Activated CD4-positive, alpha-beta T cell treated with anti-CD3 and anti-CD28 coated beads for 4 hours (primary cell): ENCODE data around the gene WAPL.
"Not testable (repeated sequence)": the region's sequence is repeated elsewhere in the genome, so short reads cannot be mapped to it uniquely, and the experiment has no call there.

Experiments used
- DNase-seq, 2 donors: peaks; one replicate each; pipeline ENCODE4 v3.0.0-alpha.2; 2020

Gene WAPL

GRCh38 chr10:86521678-86522509, at the start of gene WAPL:
TSS of gene WAPL (minus strand) at chr10:86521792. CDS start at chr10:86518069, 3,723 bp downstream.
- DNase-seq: peak; percentile 90 to 91

GRCh38 chr10:86569335-86569734, 47.7 kb upstream of the WAPL start:
- DNase-seq: no peak

GRCh38 chr10:86566518-86566917, 44.9 kb upstream of the WAPL start:
- not testable (repeated sequence) for DNase-seq

GRCh38 chr10:86563338-86563737, 41.7 kb upstream of the WAPL start:
- DNase-seq: not testable (repeated sequence)

GRCh38 chr10:86558695-86559094, 37.1 kb upstream of the WAPL start:
- DNase-seq: not testable (repeated sequence)

GRCh38 chr10:86556933-86557649, 35.5 kb upstream of the WAPL start:
- no peak for DNase-seq

- no peak for DNase-seq
These were observed 34.9 kb upstream of the WAPL start for GRCh38 chr10:86556532-86556931.

GRCh38 chr10:86553639-86554038, 32.0 kb upstream of the WAPL start:
- DNase-seq: no peak

GRCh38 chr10:86553213-86553612, 31.6 kb upstream of the WAPL start:
- DNase-seq: no peak

- no peak for DNase-seq
These were observed 25.7 kb upstream of the WAPL start for GRCh38 chr10:86547296-86547695.

GRCh38 chr10:86545101-86545500, 23.5 kb upstream of the WAPL start:
- no peak for DNase-seq

GRCh38 chr10:86540016-86540415, 18.4 kb upstream of the WAPL start:
- no peak for DNase-seq

GRCh38 chr10:86538547-86538946, 17.0 kb upstream of the WAPL start:
- no peak for DNase-seq

- DNase-seq: not testable (repeated sequence)
These were observed 16.4 kb upstream of the WAPL start for GRCh38 chr10:86538040-86538439.

- DNase-seq: peak; percentile 35 to 38
These were observed 14.8 kb upstream of the WAPL start for GRCh38 chr10:86536294-86536861.

GRCh38 chr10:86535132-86535882, 13.7 kb upstream of the WAPL start:
- peak; percentile 26 to 31 for DNase-seq

- DNase-seq: no peak
These were observed 11.7 kb upstream of the WAPL start for GRCh38 chr10:86533328-86533727.

- not testable (repeated sequence) for DNase-seq
These were observed 7.1 kb upstream of the WAPL start for GRCh38 chr10:86528736-86529135.

- DNase-seq: no peak
These were observed 5.0 kb upstream of the WAPL start for GRCh38 chr10:86526606-86527005.

- not testable (repeated sequence) for DNase-seq
These were observed 4.1 kb upstream of the WAPL start for GRCh38 chr10:86525713-86526112.

GRCh38 chr10:86524225-86524962, 2.8 kb upstream of the WAPL start:
- no peak for DNase-seq

- DNase-seq: no peak
These were observed 1.8 kb upstream of the WAPL start for GRCh38 chr10:86523348-86523747.
